Naive thymus-derived CD8-positive, alpha-beta T cell (primary cell): ENCODE measurements around the gene STK4. TPM values are rescaled to one million over a fixed set of nuclear protein-coding genes. Genes with fewer than 3 reads are reported as not detected.
"Not testable (repeated sequence)": the region's sequence is repeated elsewhere in the genome, so short reads cannot be mapped to it uniquely, and the experiment has no call there.

Experiments used
- ATAC-seq, 2 donors: fragments of 150-1000 bp; cut with Tn5 transposase in 1 of 2; sonication (Bioruptor Pico), chemical (Tn5 transposase) in 1 of 2; 1 replicate in 1 of 2; 2 replicates in 1 of 2; pipeline ENCODE4 v1.10.0; 2021; ENCODE audit warnings: mild to moderate bottlenecking in 2 of 2, moderate library complexity in 2 of 2
- POLR2A ChIA-PET: fragments of 350-600 bp; sonication (Branson Sonifier 250); formaldehyde crosslinking; loops from one replicate; lab custom pipeline; 2021; ENCODE audit warnings: antibody characterized with exemption; lab: Charles Lee
- DNase-seq, 10 donors: peaks; one replicate each; pipeline versions ENCODE4 v3.0.0 to v3.0.0-alpha.2; 2020 to 2022
- H3K27ac Mint-ChIP-seq, 10 donors: one replicate each; pipeline ENCODE4 v1.8.0; 2020 to 2022; ENCODE audit warnings: mild to moderate bottlenecking in 10 of 10, mixed read lengths in 10 of 10, moderate library complexity in 4 of 10, inconsistent platforms in 1 of 10
- H3K27me3 Mint-ChIP-seq, 5 donors: one replicate each; pipeline ENCODE4 v1.8.0; 2021 to 2022; ENCODE audit warnings: mixed read lengths in 5 of 5
- H3K36me3 Mint-ChIP-seq, 3 donors: one replicate each; pipeline ENCODE4 v1.8.0; 2020 to 2022; ENCODE audit warnings: mixed read lengths in 3 of 3, mild to moderate bottlenecking in 2 of 3, inconsistent platforms in 1 of 3
- H3K4me1 Mint-ChIP-seq, 4 donors: one replicate each; pipeline ENCODE4 v1.8.0; 2021 to 2022; ENCODE audit warnings: mixed read lengths in 4 of 4
- H3K4me3 Mint-ChIP-seq, 10 donors: one replicate each; pipeline ENCODE4 v1.8.0; 2020 to 2022; ENCODE audit warnings: mild to moderate bottlenecking in 10 of 10, mixed read lengths in 10 of 10, moderate library complexity in 6 of 10, inconsistent platforms in 1 of 10
- H3K9me3 Mint-ChIP-seq, 9 donors: one replicate each; pipeline ENCODE4 v1.8.0; 2020 to 2022; ENCODE audit warnings: mixed read lengths in 9 of 9, mild to moderate bottlenecking in 3 of 9, inconsistent platforms in 1 of 9, moderate library complexity in 1 of 9
- polyA plus RNA-seq, 3 donors: library from polyadenylated mRNA; unstranded; fragments of 300-500 nt; fragmentation: Illumina TruSeq; gene quantifications; one replicate each; pipeline ENCODE4 v1.2.3, GENCODE V29; 2021
- total RNA-seq, 8 experiments: library from RNA in 2 of 8; stranded (reverse) in 2 of 8; gene quantifications; one replicate each; pipeline ENCODE4 v1.2.3 and lab custom pipeline; 2021 to 2026

The STK4 gene
- total and polyA plus RNA-seq, 5 experiments from 2014 or later = 178 to 354 (median 192) TPM

- peak overlapping the region in 5 of 10 donors; percentile 2 to 46 (median 7) for H3K4me3 Mint-ChIP-seq
- peaks cover 28 to 69% (median 67%) of the 10 kb centered on the region in 4 donors for H3K4me1 Mint-ChIP-seq
These were observed 51.0 kb downstream of the STK4 start for GRCh38 chr20:45017281-45017680.

GRCh38 chr20:45017857-45018256, 51.5 kb downstream of the STK4 start:
- peak overlapping the region in 7 of 10 donors; percentile 19 to 79 (median 70) for H3K27ac Mint-ChIP-seq
- peak overlapping the region in 1 of 10 donors; percentile 20 for H3K4me3 Mint-ChIP-seq
- POLR2A ChIA-PET = no interaction called here
- DNase-seq (no peak), ATAC-seq (no peak)
- no peaks in the 10 kb centered on the region for H3K27me3 Mint-ChIP-seq
- H3K36me3 Mint-ChIP-seq = peaks cover 0 to 87% (median 15%) of the 10 kb centered on the region in 3 donors
- H3K9me3 Mint-ChIP-seq = no peaks in the 10 kb centered on the region
- peaks cover 28 to 69% (median 68%) of the 10 kb centered on the region in 4 donors for H3K4me1 Mint-ChIP-seq

More at GRCh38 chr20:45017281-45017680, 51.0 kb downstream of the STK4 start:
- Mint-ChIP-seq H3K27me3 (no peaks in the 10 kb centered on the region), H3K36me3 (peaks cover 0 to 86% (median 15%) of the 10 kb centered on the region in 3 donors), H3K9me3 (no peaks in the 10 kb centered on the region), H3K27ac (peak overlapping the region in 9 of 10 donors; percentile 12 to 79 (median 64))
- ATAC-seq (peak in 1 of 2 donors; percentile 23), DNase-seq (no peak)
- POLR2A ChIA-PET = no interaction called here

GRCh38 chr20:45019027-45019761, 52.9 kb downstream of the STK4 start:
- no peak for ATAC-seq
- Mint-ChIP-seq H3K27me3 (no peaks in the 10 kb centered on the region), H3K4me1 (peaks cover 33 to 74% (median 71%) of the 10 kb centered on the region in 4 donors), H3K36me3 (peaks cover 0 to 89% (median 15%) of the 10 kb centered on the region in 3 donors), H3K27ac (peak overlapping the region in 8 of 10 donors; percentile 17 to 81 (median 66)), H3K4me3 (peak overlapping the region in 1 of 10 donors; percentile 1), H3K9me3 (no peaks in the 10 kb centered on the region)
- no peak for DNase-seq
- POLR2A ChIA-PET = interaction anchor here (1.5 kb wide), 1 partner anchor 59 kb away, joined by 3 read pairs; the partner anchor contains the start of gene TOMM34

GRCh38 chr20:45019762-45020123, 53.4 kb downstream of the STK4 start:
- no peaks in the 10 kb centered on the region for H3K27me3 Mint-ChIP-seq
- H3K9me3 Mint-ChIP-seq = no peaks in the 10 kb centered on the region
- peak overlapping the region in 1 of 10 donors; percentile 1 for H3K4me3 Mint-ChIP-seq
- no peak for DNase-seq
- POLR2A ChIA-PET = interaction anchor here (1.5 kb wide), 1 partner anchor 59 kb away, joined by 3 read pairs; the partner anchor contains the start of gene TOMM34
- H3K36me3 Mint-ChIP-seq = peaks cover 0 to 91% (median 15%) of the 10 kb centered on the region in 3 donors
- ATAC-seq = no peak
- peak overlapping the region in 5 of 10 donors; percentile 17 to 81 (median 64) for H3K27ac Mint-ChIP-seq
- peaks cover 32 to 77% (median 72%) of the 10 kb centered on the region in 4 donors for H3K4me1 Mint-ChIP-seq

- POLR2A ChIA-PET = interaction anchor here (0.6 to 1.5 kb wide), 3 partner anchors 49 to 71 kb away, joined by 3 to 4 read pairs (median 3); partner anchors contain the start of gene TOMM34
- no peak for DNase-seq
- Mint-ChIP-seq H3K27ac (peak overlapping the region; percentile 25 to 90 (median 36)), H3K9me3 (no peaks in the 10 kb centered on the region), H3K4me1 (peaks cover 29 to 71% (median 68%) of the 10 kb centered on the region in 4 donors), H3K4me3 (peak overlapping the region in 1 of 10 donors; percentile 13), H3K27me3 (no peaks in the 10 kb centered on the region), H3K36me3 (peaks cover 0 to 91% (median 21%) of the 10 kb centered on the region in 3 donors)
- ATAC-seq = no peak
These were observed 54.0 kb downstream of the STK4 start for GRCh38 chr20:45020236-45020886.

- Mint-ChIP-seq H3K36me3 (peaks cover 0 to 91% (median 26%) of the 10 kb centered on the region in 3 donors), H3K9me3 (no peaks in the 10 kb centered on the region), H3K27me3 (no peaks in the 10 kb centered on the region), H3K4me1 (peaks cover 31 to 68% (median 64%) of the 10 kb centered on the region in 4 donors), H3K4me3 (no peak overlapping the region), H3K27ac (peak overlapping the region in 8 of 10 donors; percentile 2 to 86 (median 44))
- DNase-seq (no peak), ATAC-seq (no peak)
- POLR2A ChIA-PET = interaction anchor here (0.6 to 1.1 kb wide), 2 partner anchors 9 to 48 kb away, joined by 3 read pairs; no protein-coding TSS in a partner anchor
These were observed 55.3 kb downstream of the STK4 start for GRCh38 chr20:45021631-45022030.

GRCh38 chr20:45023140-45023539, 56.8 kb downstream of the STK4 start:
- Mint-ChIP-seq H3K36me3 (peaks cover 0 to 90% (median 27%) of the 10 kb centered on the region in 3 donors), H3K4me1 (peaks cover 29 to 67% (median 60%) of the 10 kb centered on the region in 4 donors), H3K27ac (peak overlapping the region in 6 of 10 donors; percentile 17 to 67 (median 46))
- not testable (repeated sequence) for DNase-seq, H3K9me3 Mint-ChIP-seq, ATAC-seq, H3K27me3 Mint-ChIP-seq, H3K4me3 Mint-ChIP-seq
- POLR2A ChIA-PET = interaction anchor here (0.7 kb wide), 1 partner anchor 14 kb away, joined by 3 read pairs; no protein-coding TSS in a partner anchor

- Mint-ChIP-seq H3K27ac (peak overlapping the region in 9 of 10 donors; percentile 5 to 75 (median 40)), H3K36me3 (peaks cover 5 to 89% (median 24%) of the 10 kb centered on the region in 3 donors), H3K27me3 (no peaks in the 10 kb centered on the region), H3K4me3 (peak overlapping the region in 6 of 10 donors; percentile 6 to 52 (median 18)), H3K9me3 (no peaks in the 10 kb centered on the region), H3K4me1 (peaks cover 35 to 69% (median 66%) of the 10 kb centered on the region in 4 donors)
- no peak for ATAC-seq
- POLR2A ChIA-PET = no interaction called here
- no peak for DNase-seq
These were observed 62.3 kb downstream of the STK4 start for GRCh38 chr20:45028424-45029136.

- no peaks in the 10 kb centered on the region for H3K9me3 Mint-ChIP-seq
- peaks cover 40 to 72% (median 71%) of the 10 kb centered on the region in 4 donors for H3K4me1 Mint-ChIP-seq
These were observed 63.6 kb downstream of the STK4 start for GRCh38 chr20:45029884-45030283.

GRCh38 chr20:45032276-45032675, 66.0 kb downstream of the STK4 start:
- Mint-ChIP-seq H3K27ac (peak overlapping the region in 7 of 10 donors; percentile 3 to 69 (median 29)), H3K4me3 (peak overlapping the region in 4 of 10 donors; percentile 26 to 36 (median 32)), H3K4me1 (peaks cover 44 to 82% (median 74%) of the 10 kb centered on the region in 4 donors), H3K9me3 (no peaks in the 10 kb centered on the region), H3K36me3 (peaks cover 5 to 74% (median 12%) of the 10 kb centered on the region in 3 donors), H3K27me3 (no peaks in the 10 kb centered on the region)
- ATAC-seq = no peak
- DNase-seq = no peak
- POLR2A ChIA-PET = no interaction called here

More at GRCh38 chr20:45029884-45030283, 63.6 kb downstream of the STK4 start:
- H3K4me3 Mint-ChIP-seq = no peak overlapping the region
- no peaks in the 10 kb centered on the region for H3K27me3 Mint-ChIP-seq
- ATAC-seq (no peak), DNase-seq (no peak)
- POLR2A ChIA-PET = no interaction called here
- peak overlapping the region in 8 of 10 donors; percentile 22 to 72 (median 53) for H3K27ac Mint-ChIP-seq
- peaks cover 5 to 81% (median 23%) of the 10 kb centered on the region in 3 donors for H3K36me3 Mint-ChIP-seq

GRCh38 chr20:45032781-45033180, 66.5 kb downstream of the STK4 start:
- POLR2A ChIA-PET = no interaction called here
- Mint-ChIP-seq H3K4me3 (peak overlapping the region in 7 of 10 donors; percentile 11 to 38 (median 33)), H3K9me3 (no peaks in the 10 kb centered on the region), H3K27me3 (no peaks in the 10 kb centered on the region), H3K27ac (peak overlapping the region in 9 of 10 donors; percentile 3 to 74 (median 48)), H3K4me1 (peaks cover 41 to 84% (median 74%) of the 10 kb centered on the region in 4 donors), H3K36me3 (peaks cover 5 to 74% (median 9%) of the 10 kb centered on the region in 3 donors)
- DNase-seq (no peak), ATAC-seq (no peak)
